ENCODE measurements around the gene CATSPER1.

Gene CATSPER1

DNA sequence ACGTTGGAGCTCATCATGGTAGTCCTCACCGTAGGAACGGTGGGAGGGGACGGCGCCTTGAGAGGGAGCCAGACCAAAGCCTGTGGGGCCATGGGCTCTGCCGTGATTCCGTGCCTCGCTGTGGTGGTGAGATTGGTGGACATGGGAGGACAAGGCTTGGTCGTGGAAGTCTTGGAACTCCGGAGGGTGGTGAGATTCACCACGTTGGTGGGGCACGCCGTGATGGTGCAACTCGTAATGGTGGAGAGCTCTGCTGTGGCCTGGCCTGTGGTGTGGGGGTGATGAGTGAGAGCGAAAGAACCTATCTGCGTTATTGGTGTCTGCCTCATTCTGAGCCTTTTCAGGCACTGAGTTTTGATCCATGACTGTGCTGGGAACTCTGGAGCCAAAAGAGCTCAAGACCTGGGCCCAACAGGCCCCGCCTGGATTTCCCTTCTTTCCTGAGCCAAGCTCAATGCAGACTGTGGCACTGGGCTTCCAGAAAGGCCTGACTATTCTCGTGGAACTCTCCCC lies at the start of gene CATSPER1:
Gene CATSPER1, minus strand, starts transcription at position 463 of the 513 bp plus-strand sequence. Its CDS starts 100 bp downstream, at position 363.
- no peak for DNase-seq (ENCODE audit: low read depth)

DNA sequence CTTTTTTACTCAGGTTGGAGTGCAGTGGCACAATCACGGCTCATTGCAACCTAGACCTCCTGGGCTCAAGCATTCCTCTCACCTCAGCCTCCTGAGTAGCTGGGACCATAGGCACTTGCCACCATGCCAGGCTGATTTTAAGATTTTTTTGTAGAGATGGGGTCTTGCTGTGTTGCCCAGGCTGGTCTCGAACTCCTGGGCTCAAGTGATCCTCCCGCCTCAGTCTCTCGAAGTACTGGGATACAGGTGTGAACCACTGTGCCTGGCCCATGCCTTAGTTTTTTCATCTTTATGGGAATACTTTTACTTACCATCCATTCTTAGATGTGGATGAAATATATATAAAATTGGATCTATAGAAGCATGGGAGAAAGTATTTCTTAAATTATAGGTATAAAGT lies 49.0 kb upstream of the CATSPER1 start:
- no peak for DNase-seq (ENCODE audit: low read depth)

DNA sequence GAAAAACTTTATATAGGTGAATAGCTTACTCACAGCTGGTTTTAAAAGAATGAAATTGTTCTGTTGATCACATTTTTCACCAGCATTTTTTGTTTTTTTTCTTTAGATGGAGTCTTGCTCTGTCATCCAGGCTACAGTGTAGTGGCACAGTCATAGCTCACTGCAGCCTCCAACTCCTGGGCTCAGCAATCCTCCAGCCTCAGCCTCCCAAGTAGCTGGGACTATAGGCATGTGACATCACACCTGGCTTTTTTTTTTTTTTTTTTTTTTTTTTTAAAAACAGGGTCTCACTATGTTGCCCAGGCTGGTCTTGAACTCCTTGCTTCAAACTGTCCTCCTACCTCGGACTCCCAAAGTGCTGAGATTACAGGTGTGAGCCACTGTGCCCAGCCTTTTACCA lies 47.4 kb upstream of the CATSPER1 start:
- DNase-seq (ENCODE audit: low read depth): no peak

DNA sequence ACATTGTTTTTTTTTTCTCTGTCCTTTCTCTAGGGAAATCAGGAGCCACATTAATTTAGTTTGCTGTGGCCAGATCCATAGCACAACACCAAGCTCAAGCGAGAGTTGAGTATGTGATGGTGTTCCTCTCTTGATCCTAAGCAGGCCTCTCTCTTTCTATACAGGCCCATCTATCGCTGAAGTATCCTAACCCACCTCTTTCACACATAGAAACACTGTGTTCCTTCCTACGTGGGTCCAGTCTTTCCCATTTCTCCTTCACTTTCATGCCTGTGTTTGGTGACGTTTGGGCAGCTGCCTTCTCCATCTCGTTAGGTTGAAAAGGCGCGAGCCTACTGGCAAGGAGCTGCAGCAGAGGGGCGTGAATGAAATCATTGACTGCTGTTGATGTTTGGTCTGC lies 46.2 kb upstream of the CATSPER1 start:
- DNase-seq (ENCODE audit: low read depth): no peak

DNA sequence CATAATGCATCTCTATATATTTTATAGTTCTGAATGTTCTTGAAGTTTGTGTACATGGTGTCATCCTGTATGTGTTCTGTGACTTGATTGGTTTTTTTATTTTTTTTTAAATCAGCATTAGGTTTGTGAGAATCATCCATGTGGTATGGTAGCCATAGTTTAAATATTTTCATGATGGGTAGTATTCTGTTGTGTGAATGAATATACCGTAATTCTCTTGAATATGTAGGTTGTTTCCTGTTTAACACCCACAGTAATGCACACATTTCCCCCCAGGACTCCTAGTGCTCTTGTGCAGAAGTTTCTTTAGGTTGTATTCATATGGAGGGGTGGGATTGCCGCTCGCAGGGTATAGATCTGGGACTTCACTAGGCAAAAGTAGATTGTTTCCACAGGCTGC lies 45.8 kb upstream of the CATSPER1 start:
- no peak for DNase-seq (ENCODE audit: low read depth)

DNA sequence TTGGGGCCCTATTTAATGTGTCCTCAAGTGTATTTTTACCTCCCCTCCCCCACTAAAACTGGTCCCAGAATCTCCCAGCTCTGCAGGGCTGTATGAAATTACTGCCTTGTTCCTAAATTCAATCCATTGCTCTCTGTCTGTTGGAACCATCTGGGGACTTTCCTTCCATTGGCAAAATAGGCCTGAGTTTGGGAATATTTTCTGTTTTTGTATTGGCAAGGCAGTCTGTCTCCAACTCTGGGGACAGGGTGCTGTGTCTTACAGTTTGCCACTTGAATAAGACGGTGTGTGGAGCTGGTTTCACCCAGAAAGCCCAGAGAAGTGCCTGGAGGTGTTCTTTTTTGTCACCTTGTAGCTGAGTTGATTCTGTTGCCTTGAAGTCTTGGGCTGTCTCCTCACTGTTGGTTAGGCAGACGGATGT lies 45.1 kb upstream of the CATSPER1 start:
- no peak for DNase-seq (ENCODE audit: low read depth)

DNA sequence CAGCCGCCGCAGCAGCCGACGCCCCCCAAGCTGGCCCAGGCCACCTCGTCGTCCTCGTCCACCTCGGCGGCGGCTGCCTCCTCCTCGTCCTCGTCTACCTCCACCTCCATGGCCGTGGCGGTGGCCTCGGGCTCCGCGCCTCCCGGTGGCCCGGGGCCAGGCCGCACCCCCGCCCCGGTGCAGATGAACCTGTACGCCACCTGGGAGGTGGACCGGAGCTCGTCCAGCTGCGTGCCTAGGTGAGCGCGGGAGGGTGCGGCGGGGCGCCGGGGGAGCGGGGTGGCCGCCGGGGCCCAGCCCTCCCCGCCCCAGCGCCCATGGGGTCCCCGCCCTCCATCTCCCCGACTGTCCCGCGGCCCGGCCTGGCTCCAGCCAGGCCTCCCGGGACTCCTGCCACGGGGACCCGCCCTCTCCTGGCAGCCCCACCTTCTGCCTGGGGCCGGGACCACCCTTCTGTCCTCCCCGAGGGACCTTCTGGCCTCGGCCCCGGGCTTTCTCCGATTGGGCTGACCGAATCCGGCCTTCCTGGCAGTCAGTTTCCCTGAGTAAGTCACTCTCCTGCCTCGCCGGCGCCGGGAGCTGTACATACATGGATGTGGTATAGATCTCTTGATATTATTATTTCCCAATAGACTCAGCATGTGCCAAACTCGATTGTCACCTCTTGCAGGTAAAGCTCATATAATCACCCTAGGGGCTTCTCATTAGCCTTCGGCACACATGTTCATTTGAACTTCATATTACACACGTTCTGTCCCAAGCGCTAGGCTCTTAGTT lies 44.5 kb upstream of the CATSPER1 start:
- DNase-seq (ENCODE audit: low read depth): no peak

DNA sequence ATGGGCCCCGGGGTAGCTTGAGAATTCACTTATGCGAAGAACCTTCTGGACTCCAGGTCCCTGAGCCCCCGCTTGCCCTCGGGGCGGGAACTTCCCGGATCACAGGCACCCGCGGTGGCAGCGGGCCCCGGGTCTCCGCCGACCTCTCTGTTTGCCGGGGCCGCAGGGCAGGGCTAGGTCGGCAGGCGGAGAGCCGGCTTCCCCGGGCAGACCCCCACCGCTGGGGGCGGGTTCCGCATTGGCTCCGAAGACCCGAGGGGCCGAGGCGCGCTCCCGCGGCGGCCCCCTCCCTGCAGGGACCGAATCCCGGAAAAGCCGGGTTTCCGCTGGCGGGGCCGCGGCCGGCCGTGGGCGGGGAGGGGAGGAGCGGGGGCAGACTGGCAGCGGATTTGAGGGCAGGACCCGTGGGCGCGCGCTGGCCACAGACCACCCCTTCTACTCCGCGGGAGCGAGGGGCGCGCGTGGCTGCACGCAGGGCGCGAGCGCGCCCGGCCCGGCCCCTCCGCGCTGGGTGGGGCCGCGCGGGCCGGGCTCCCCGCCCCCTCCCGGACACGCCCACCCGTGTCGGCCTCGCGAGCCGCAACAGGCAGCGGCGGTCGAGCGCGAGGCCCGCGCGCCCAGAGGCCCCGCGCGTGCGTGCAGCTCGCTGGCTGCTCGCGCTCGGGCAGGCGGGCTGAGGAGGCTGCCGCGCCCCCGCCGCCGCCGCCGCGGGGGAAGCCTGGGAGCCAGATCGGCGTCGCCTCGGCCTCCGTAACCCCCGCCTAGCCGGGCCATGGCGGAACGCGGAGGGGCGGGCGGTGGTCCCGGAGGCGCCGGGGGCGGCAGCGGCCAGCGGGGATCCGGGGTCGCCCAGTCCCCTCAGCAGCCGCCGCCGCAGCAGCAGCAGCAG lies 43.7 kb upstream of the CATSPER1 start, which contains the start of gene PACS1:
Gene PACS1, plus strand, starts transcription at position 558 of the 889 bp plus-strand sequence. Its CDS starts 215 bp downstream, at position 773.
- DNase-seq (ENCODE audit: low read depth): no peak

DNA sequence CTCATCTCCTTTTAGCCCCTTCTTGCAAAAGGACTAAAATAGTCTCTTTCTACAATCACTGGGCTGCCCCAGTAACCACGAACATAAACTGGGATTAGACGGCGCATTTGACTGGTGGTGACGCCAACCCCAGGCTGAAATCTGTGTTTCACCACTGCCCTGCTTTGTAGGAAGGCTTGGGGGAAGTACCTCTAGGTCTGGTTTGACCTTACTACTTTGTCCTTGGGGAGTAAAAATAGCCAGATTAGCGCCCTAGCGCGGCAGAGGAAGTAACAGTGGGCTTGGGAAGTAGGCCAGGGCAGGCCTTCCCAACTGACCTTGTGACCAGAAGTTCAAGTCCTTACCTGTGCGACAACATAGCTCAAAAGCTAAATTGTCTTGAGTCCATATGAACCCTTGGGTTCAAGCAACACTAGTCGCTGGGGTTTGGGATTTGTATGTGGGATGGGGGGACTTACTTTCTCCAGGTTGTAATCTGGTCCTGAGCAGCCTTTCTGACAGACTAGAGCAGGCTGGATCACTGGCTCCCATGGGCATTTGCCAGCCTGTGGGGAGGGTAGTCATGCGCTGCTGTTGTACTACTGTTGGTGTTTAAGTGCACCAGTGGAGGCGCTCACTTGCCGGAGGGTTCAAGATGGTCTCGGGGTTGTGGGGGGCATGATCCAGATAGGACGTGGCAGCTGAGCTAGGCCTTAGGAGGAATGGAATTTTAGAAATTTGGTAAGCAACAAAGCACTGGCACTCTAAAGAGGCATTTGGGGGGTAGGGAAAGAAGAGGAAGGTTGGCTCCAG lies 42.8 kb upstream of the CATSPER1 start:
- no peak for DNase-seq (ENCODE audit: low read depth)

DNA sequence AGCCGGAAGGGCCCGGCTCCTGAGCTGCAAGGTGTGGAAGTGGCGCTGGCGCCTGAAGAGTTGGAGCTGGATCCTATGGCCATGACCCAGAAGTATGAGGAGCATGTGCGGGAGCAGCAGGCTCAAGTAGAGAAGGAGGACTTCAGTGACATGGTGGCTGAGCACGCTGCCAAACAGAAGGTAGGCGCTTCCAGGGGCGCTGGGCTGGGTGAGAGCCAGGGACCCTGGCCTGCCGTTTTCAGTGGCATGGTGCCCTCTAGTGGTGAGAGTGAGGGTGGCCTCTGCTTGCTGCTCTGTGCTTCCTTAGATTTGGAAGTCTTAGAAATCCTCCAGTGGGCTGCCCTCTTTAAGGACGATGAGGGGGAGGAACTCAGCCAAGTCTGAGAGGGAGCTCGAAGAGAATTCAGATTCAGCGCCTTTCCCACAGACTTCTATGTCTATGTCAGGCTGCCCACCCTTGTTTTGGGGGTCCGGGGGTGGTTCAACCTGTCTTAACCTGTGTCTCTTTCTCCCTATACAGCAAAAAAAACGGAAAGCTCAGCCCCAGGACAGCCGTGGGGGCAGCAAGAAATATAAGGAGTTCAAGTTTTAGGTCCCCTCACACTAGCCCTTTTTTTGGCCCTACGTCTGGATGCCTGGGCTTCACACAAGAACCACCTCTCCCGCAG lies 42.0 kb upstream of the CATSPER1 start:
- no peak for DNase-seq (ENCODE audit: low read depth)

DNA sequence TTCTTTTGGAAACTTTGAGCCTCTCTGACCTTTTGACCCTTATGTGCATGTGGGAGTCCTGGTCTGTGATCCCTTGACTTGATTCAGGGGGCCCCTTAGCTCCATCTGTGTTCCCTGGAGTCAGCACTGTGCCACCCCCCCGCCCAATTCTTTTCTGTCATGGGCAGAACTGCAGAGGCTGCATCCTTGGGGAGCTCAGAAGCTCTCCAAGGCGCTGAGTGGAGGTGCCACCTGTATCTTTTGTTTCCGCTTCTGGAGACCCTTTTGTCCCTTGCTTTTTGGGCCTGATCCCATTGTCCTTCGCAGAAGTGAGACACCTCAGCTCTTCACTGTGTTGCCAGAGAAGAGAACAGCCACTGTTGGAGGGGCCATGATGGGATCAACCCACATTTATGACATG lies 41.4 kb upstream of the CATSPER1 start:
- no peak for DNase-seq (ENCODE audit: low read depth)

DNA sequence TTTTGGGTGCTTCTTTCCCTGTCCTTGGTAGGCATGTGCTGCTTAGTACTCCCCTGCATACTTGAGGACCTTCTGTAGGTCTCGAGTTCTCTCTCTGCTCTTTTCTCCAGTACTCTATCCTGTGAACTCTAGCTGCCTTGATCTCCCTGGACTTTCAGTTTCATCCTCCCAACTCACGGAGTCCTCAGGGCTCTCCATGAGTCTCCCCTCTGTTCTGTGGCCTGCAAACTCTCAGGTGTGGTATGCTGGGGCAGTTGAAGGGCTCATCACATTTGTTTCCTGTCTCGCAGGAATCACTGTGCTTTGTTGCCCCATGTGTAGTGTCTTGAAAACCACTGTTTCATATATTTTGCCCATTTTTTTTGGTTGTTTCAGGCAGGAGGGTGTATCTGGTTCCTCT lies 40.5 kb upstream of the CATSPER1 start:
- DNase-seq (ENCODE audit: low read depth): no peak

DNA sequence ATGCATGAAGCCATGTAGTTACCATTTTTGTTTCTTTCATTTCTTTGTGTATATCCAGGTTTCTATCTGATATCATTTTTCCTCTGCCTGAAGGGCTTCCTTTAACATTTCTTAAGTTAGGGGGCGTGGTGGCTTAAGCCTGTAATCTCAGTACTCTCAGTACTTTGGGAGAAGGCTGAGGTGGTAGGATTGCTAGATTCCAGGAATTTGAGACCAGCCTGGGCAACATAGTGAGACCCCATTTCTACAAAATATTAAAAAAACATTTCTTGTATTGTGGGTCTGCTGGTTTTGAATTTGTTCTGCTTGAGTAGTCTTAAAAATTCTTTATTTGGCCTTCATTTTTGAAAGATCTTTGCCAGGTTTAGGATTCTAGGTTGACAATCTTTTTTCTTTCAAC lies 38.3 kb upstream of the CATSPER1 start:
- DNase-seq (ENCODE audit: low read depth): no peak

DNA sequence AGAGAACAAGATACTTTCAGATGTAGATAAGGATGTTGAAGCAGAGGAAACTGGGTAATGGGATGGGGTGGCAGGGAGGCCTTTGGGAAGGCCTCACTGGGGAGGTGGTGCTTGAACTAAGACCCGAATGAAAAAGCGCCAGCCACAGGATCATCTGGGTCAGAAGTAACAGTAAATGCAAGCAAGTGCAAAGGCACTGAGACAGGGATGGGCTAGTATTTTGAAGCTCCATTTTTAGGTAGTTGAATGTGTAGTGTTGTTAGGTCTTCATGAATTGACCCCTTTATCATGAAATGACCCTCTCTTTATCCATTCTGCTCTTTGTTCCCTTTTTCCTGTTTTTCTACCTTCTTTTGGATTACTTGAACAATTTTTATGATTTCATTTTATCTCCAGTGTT lies 37.6 kb upstream of the CATSPER1 start:
- no peak for DNase-seq (ENCODE audit: low read depth)

DNA sequence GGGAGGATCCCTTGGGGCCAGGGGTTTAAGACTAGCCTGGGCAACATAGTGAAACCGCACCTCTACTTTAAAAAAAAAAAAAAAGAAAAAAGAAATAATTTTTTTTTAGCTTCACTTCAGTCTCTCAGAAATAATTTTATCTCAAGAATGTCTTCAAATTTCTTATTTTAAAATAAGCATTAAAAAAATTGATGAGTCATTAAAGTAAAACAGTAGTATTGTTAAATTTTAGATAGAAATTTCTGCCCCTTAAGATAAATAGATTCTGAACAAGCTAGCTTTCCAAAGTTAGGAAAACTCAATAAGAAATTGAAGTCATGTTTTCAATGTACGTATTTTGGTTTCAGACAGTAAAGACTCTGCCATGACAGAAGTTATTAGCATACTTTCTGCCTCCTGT lies 36.1 kb upstream of the CATSPER1 start:
- no peak for DNase-seq (ENCODE audit: low read depth)

DNA sequence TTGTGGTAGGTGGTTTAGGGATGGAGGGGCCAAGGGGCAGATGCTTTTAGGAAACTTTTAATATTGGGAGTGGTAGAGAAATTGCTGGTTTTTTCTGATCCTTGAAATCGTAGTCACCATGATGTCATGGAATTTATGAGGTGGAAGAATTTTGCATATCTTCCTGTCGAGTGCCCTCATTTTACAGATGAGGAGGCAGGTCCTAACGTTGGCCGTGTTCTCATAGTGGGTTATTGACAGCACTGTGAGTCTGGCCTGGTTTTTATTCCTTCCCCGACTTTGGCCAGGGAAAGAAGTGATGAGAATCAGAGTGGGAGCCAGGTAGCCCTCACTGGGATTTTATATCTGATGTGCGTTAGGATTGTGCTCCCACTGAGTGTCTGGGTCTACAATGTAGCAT lies 35.0 kb upstream of the CATSPER1 start:
- no peak for DNase-seq (ENCODE audit: low read depth)

DNA sequence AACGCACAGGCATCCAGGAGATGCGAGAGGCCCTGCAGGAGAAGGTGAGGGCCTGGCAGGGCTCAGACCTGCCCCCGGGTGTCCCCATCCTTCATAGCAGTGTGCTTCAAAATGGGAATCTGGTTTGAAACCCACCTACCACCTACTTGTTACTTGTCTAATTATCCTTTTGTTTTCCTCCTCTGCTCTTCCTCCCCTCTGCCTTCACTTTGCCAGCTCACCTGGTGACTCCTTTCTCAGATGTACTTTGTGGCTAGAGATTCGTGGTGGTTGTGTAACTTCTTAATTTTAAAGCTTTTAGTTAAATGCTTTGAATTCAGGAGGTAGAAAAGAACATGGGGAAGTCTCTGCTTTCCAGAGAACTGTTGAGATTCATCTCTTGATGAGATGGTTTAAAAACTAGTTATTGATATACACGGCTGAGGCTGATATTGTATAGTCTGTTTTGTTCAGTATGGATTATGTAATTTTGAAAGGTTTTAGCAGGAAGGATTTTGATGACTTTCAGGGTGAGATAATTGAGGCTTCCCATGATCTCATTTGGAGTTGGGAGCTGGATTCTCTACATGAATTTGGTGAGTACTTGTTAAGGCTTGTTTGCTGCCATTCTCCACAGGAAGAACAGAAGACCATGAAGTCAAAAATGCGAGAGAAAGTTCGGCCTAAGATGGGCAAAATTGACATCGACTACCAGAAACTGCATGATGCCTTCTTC lies 33.8 kb upstream of the CATSPER1 start:
- DNase-seq (ENCODE audit: low read depth): no peak

DNA sequence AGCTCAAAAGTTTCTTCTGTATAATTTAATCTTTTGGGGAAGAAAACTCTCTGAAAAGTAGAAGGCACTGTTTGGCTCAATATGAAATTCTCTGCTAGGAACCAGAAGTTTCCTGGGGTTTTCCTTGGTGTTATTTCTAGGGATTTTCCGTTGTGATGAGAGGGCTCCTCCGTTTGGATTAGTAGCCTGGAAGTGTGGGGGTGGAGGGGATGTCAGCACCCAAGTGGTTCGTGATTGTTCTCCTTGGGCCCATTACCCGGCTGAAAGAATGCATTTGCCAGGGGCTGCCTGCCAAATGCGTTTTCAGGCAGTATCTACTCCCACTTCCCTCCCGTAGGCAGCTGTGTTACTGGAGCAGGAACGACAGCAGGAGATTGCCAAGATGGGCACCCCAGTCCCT lies 30.2 kb upstream of the CATSPER1 start:
- DNase-seq (ENCODE audit: low read depth): no peak

DNA sequence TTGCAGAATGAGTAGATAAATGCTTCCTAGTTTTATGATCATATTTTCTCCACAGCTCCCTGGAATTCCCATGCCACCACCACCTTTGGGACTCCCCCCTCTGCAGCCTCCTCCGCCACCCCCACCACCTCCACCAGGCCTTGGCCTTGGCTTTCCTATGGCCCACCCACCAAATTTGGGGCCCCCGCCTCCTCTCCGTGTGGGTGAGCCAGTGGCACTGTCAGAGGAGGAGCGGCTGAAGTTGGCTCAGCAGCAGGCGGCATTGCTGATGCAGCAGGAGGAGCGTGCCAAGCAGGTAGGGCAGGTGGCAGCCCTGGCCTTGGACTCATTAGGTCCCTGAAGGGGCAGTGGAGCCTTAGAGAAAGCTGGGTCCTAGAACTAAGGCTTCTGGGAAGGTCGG lies 28.7 kb upstream of the CATSPER1 start:
- DNase-seq (ENCODE audit: low read depth): no peak

DNA sequence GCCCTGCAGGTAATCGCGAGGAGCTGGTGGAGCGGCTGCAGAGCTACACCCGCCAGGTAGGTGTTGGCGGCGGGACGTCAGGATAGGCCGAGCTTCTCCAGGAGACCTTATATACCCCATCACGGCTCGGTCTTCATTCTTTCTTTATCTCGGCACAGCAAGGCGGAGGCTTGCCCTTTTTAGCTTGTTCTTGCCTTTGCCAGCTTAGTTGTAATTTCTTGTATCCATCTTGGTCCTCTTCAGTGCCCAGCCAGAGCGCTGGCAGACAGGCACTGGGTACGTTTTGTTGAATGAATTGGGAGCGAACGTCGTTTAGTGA lies 26.3 kb upstream of the CATSPER1 start:
- DNase-seq (ENCODE audit: low read depth): no peak

Data from HS-27A (cell line).